Skeletal muscle satellite cell (primary cell): ENCODE data around the gene IDUA.
"Not testable (repeated sequence)": the region's sequence is repeated elsewhere in the genome, so short reads cannot be mapped to it uniquely, and the experiment has no call there.

Experiments used
- H3K27me3 ChIP-seq: 2 replicates; pipeline ENCODE4 v1.7.0; 2013; ENCODE audit warnings: low read length; ENCODE audit not compliant: control insufficient read depth, insufficient read depth
- H3K36me3 ChIP-seq: 2 replicates; pipeline ENCODE4 v1.7.0; 2013; ENCODE audit warnings: mild to moderate bottlenecking, control low read depth, low read length; ENCODE audit not compliant: insufficient read depth
- H3K4me1 ChIP-seq: 2 replicates; pipeline ENCODE4 v1.7.0; 2013; ENCODE audit warnings: low read length; ENCODE audit not compliant: control insufficient read depth, insufficient read depth
- H3K4me2 ChIP-seq: 2 replicates; pipeline ENCODE4 v1.7.0; 2013; ENCODE audit warnings: mild to moderate bottlenecking, low read length
- H3K4me3 ChIP-seq: 2 replicates; pipeline ENCODE4 v1.7.0; 2013; ENCODE audit warnings: low read length
- H3K9ac ChIP-seq: 2 replicates; pipeline ENCODE4 v1.7.0; 2013; ENCODE audit warnings: mild to moderate bottlenecking, low read depth, low read length, moderate library complexity
- H3K9me3 ChIP-seq: replicated peaks from 2 replicates; pipeline ENCODE4 v1.7.0; 2013; ENCODE audit warnings: mild to moderate bottlenecking, control low read depth, low read length

Gene IDUA

GRCh38 chr4:1053891-1054290 lies 67.0 kb downstream of the IDUA start:
- not testable (repeated sequence) for H3K9ac ChIP-seq, H3K9me3 ChIP-seq, H3K4me2 ChIP-seq, H3K36me3 ChIP-seq, H3K4me3 ChIP-seq
- Histone ChIP-seq H3K4me1 (peaks cover 17% of the 10 kb centered on the region), H3K27me3 (peaks cover 70% of the 10 kb centered on the region)
